Activated CD8-positive, alpha-beta memory T cell treated with anti-CD3 and anti-CD28 coated beads, Interleukin-2, amount 10 ng/mL, durations not matched to agents 7 days and 5 days (primary cell): Measurements from ENCODE around the gene ZSWIM8. TPM values are rescaled to one million over a fixed set of nuclear protein-coding genes. Genes with fewer than 3 reads are reported as not detected.

ENCODE experiments used
- ATAC-seq: fragments of 150-1000 bp; cut with Tn5 transposase; one replicate; pipeline ENCODE4 v1.10.0; 2021; ENCODE audit warnings: moderate library complexity
- CTCF ChIA-PET: fragments of 350-600 bp; sonication (Branson Sonifier 250); formaldehyde crosslinking; loops from one replicate; lab custom pipeline; 2021; ENCODE audit warnings: antibody characterized with exemption; lab: Charles Lee
- DNase-seq: peaks from one replicate; pipeline ENCODE4 v3.0.0-alpha.2; 2020
- H3K27ac Mint-ChIP-seq: one replicate; pipeline ENCODE4 v1.8.0; 2021; ENCODE audit warnings: mild to moderate bottlenecking, mixed read lengths
- H3K27me3 Mint-ChIP-seq: one replicate; pipeline ENCODE4 v1.8.0; 2021; ENCODE audit warnings: mixed read lengths
- H3K36me3 Mint-ChIP-seq: one replicate; pipeline ENCODE4 v1.8.0; 2021; ENCODE audit warnings: mild to moderate bottlenecking, mixed read lengths
- H3K4me1 Mint-ChIP-seq: one replicate; pipeline ENCODE4 v1.8.0; 2021; ENCODE audit warnings: mixed read lengths
- H3K4me3 Mint-ChIP-seq: one replicate; pipeline ENCODE4 v1.8.0; 2021; ENCODE audit warnings: mild to moderate bottlenecking, moderate library complexity, mixed read lengths
- H3K9me3 Mint-ChIP-seq: one replicate; pipeline ENCODE4 v1.8.0; 2022; ENCODE audit warnings: low read depth, mixed read lengths
- total RNA-seq, 2 experiments: library from RNA; stranded (reverse); gene quantifications; one replicate each; pipeline ENCODE4 v1.2.3, GENCODE V29; 2021

Gene ZSWIM8
- total RNA-seq, 2 experiments from 2014 or later = 73.6 to 83.7 TPM

DNA sequence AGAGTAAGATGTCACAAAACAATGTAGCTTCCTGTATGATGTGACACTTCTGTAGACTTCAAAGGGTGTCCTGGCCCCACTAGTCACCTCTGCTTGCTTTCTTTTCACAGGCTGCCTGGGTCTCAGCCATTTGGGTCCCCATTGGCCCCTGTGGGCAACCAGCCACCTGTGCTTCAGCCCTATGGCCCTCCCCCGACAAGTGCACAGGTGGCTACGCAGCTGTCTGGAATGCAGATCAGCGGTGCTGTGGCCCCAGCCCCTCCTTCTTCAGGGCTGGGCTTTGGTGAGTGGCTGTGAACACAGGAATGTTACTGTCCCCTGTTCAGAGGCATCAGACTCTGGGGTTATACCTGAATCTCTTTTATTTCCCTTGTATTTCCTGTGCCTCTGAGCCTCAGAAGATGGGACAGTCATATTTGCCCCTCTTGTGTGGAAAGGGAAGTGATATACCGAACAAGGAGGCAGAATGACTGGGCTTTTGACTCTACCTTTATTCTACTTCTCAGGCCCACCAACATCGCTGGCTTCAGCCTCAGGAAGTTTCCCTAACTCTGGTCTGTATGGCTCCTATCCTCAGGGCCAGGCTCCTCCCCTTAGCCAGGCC lies 25.8 kb upstream of the ZSWIM8 start:
- Mint-ChIP-seq H3K36me3 (peaks cover 57% of the 10 kb centered on the region), H3K27me3 (no peaks in the 10 kb centered on the region), H3K27ac (peak overlapping the region; percentile 84), H3K9me3 (no peaks in the 10 kb centered on the region), H3K4me3 (peak overlapping the region; percentile 26), H3K4me1 (peaks cover 71% of the 10 kb centered on the region)
- DNase-seq (peak; percentile 66), ATAC-seq (peak; percentile 73)
- CTCF ChIA-PET = interaction anchor here (1.0 to 4.8 kb wide), 4 partner anchors 8 to 115 kb away, joined by 6 to 28 read pairs (median 11); partner anchors contain the start of gene SEC24C

DNA sequence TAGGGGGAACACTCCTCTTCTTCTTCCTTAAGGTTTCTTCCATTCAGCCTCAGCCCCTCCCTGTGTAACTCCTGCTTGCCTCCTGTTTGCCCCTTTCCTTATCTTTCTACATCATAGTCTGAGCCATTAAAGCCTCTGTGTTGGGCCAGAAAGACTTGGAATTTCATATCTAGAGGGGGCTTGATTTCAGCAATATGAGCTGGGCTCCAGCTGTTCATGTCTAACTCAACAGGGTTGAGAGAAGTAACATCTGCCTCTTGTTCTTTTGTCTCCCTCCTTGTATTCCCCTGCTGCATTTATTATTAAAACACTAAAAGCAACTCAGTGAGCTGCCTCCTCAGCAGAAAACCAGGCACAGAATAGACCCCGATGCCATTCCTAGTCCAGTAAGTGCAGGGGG lies 23.6 kb upstream of the ZSWIM8 start:
- ATAC-seq (no peak), DNase-seq (no peak)
- Mint-ChIP-seq H3K4me3 (no peak overlapping the region), H3K27me3 (no peaks in the 10 kb centered on the region), H3K36me3 (peaks cover 68% of the 10 kb centered on the region), H3K9me3 (no peaks in the 10 kb centered on the region), H3K4me1 (peaks cover 66% of the 10 kb centered on the region), H3K27ac (no peak overlapping the region)
- CTCF ChIA-PET = interaction anchor here (1.4 to 2.8 kb wide), 2 partner anchors 11 to 17 kb away, joined by 6 to 12 read pairs; partner anchors contain the start of gene SEC24C

DNA sequence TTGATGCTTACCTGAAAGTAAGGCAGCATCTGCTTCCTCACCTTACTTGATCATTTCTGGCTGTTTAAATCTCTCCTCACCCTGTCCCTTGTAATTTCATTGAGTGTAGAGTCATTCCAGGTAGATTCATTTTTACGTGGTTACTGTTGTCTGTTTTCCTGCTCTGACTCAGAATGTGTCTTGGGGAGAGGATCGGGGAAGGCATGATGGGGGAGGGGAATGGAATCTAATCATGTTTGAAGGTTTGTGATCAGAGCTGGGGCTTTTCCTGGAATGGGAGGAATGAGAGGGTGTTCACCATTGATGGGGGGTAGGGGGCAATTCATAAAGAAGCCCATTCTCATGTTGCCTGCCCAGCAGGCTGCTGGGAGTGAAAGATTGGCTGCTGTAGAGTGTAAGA lies 22.5 kb upstream of the ZSWIM8 start:
- peak overlapping the region; percentile 71 for H3K27ac Mint-ChIP-seq
- H3K9me3 Mint-ChIP-seq = no peaks in the 10 kb centered on the region
- CTCF ChIA-PET = interaction anchor here (1.4 to 2.8 kb wide), 2 partner anchors 10 to 18 kb away, joined by 6 to 12 read pairs; partner anchors contain the start of gene SEC24C
- peaks cover 68% of the 10 kb centered on the region for H3K36me3 Mint-ChIP-seq
- H3K4me1 Mint-ChIP-seq = peaks cover 60% of the 10 kb centered on the region
- H3K4me3 Mint-ChIP-seq = no peak overlapping the region
- DNase-seq = no peak
- H3K27me3 Mint-ChIP-seq = no peaks in the 10 kb centered on the region
- ATAC-seq = peak; percentile 25

DNA sequence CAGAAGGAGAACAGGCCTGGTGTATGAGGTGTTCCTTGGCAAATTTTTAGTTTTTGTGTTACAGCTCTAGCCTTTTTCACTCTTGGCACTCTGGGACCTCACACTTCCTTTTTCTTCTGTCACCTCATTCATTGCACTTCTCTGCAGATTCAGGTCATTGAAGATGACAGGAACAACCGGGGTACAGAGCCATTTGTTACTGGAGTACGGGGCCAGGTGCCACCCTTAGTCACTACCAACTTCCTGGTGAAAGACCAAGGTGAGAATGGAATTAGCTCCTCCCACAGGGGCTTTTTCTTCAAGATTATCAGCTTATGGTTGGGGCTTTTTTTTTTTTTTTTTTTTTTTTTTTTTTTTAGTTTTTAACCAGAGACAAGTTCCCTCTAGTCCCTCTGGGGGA lies 22.1 kb upstream of the ZSWIM8 start:
- Mint-ChIP-seq H3K27me3 (no peaks in the 10 kb centered on the region), H3K4me3 (no peak overlapping the region), H3K27ac (peak overlapping the region; percentile 71), H3K4me1 (peaks cover 56% of the 10 kb centered on the region), H3K9me3 (no peaks in the 10 kb centered on the region), H3K36me3 (peaks cover 68% of the 10 kb centered on the region)
- DNase-seq = no peak
- ATAC-seq = no peak
- CTCF ChIA-PET = interaction anchor here (1.3 to 2.8 kb wide), 2 partner anchors 10 to 20 kb away, joined by 3 to 12 read pairs; a partner anchor contains a TSS

DNA sequence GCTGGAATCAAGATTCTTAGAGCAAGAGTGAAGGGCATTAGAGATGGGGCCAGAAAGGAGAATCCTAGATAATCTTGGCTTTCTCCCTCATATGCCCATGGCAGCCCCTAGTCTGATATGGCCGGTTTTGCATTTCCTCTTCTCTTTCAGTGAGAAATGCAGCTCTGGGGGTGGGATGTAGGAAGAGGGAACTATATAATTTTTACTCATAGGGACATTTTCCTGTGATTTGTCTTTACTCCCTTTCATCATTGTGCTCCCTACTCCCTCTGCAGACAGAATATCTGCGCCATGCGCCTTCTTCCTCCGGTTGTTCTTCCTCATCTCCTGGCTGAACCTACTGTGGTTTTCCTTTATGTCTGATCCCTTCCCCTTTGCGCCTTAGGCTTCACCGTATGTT lies 20.3 kb upstream of the ZSWIM8 start:
- Mint-ChIP-seq H3K27ac (no peak overlapping the region), H3K9me3 (no peaks in the 10 kb centered on the region), H3K4me3 (no peak overlapping the region), H3K4me1 (peaks cover 47% of the 10 kb centered on the region), H3K27me3 (no peaks in the 10 kb centered on the region), H3K36me3 (peaks cover 74% of the 10 kb centered on the region)
- DNase-seq (no peak), ATAC-seq (no peak)
- CTCF ChIA-PET = interaction anchor here (2.1 kb wide), 1 partner anchor 21 kb away, joined by 4 read pairs; the partner anchor contains the start of gene ZSWIM8

DNA sequence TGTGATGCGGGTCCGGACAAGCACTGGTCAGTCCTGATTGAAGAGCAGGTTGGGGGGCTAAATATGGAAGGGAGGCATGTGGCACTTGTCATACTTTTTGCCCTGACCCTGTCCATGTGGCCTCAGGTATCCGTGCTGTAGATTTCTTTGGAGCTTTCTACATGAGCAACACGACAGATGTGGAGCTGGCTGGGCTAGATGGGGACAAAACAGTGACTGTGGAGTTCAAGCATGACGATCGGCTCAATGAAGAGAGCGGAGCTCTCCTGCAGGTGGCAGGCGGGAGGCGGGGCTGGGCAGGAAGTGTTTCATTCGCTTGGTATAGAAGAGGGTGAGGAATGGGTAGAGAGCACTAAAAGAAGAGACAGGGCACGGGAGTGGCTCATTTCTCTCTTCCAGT lies 16.5 kb upstream of the ZSWIM8 start:
- Mint-ChIP-seq H3K4me3 (no peak overlapping the region), H3K27me3 (no peaks in the 10 kb centered on the region), H3K4me1 (peaks cover 27% of the 10 kb centered on the region), H3K27ac (peak overlapping the region; percentile 77), H3K36me3 (peaks cover 70% of the 10 kb centered on the region), H3K9me3 (no peaks in the 10 kb centered on the region)
- CTCF ChIA-PET = interaction anchor here (0.8 to 2.9 kb wide), 5 partner anchors 10 to 144 kb away, joined by 3 to 15 read pairs (median 3); no protein-coding TSS in a partner anchor
- DNase-seq (peak; percentile 68), ATAC-seq (no peak)

DNA sequence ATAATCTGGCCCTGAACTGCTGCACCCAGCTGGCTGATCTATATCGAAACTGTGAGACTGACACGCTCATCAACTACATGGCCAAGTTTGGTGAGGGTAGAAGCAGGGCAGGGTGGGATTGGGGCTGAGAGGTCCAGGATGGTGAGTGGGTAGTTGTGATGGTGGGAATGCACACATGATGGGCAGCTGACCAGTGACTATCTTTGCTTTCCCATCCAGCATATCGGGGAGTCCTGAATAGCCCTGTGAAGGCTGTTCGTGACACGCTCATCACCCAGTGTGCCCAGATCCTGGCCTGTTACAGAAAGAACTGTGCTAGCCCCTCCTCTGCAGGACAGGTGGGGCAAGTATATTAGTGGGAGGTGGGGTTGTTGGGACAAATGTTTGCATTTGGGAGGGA lies 16.0 kb upstream of the ZSWIM8 start:
- ATAC-seq = no peak
- H3K9me3 Mint-ChIP-seq = no peaks in the 10 kb centered on the region
- H3K4me1 Mint-ChIP-seq = peaks cover 28% of the 10 kb centered on the region
- CTCF ChIA-PET = interaction anchor here (1.2 to 2.9 kb wide), 6 partner anchors 10 to 144 kb away, joined by 3 to 15 read pairs (median 4); no protein-coding TSS in a partner anchor
- H3K4me3 Mint-ChIP-seq = no peak overlapping the region
- H3K36me3 Mint-ChIP-seq = peaks cover 71% of the 10 kb centered on the region
- H3K27me3 Mint-ChIP-seq = no peaks in the 10 kb centered on the region
- no peak overlapping the region for H3K27ac Mint-ChIP-seq
- DNase-seq = no peak

DNA sequence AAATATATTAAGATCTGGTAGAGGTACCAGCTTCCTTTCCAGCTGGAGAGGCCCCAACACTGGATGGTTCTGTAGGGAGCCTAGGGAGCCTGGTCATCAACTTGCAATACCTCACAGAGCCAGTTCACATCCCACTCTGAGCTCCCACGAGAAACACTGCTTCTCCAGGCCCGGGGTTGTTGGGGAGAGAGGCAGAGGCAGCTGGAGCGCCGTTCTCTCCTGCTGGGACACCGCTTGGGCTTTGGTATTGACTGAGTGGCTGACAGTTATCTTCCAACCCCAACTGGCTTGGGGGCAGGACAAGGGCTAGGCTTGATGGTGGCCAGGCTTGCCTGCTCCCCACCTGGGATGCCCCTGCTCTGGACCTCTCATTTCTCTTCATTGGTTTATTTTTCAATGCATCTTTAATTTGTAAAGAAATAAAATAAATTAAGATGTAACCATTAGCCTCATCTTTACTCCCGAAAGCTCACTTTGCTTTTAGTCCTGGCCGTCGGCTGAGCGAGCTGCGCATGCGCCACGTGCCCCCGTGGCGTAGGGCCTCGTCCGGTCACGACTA lies 13.6 kb upstream of the ZSWIM8 start:
- H3K9me3 Mint-ChIP-seq = no peaks in the 10 kb centered on the region
- peaks cover 67% of the 10 kb centered on the region for H3K36me3 Mint-ChIP-seq
- peak overlapping the region; percentile 92 for H3K27ac Mint-ChIP-seq
- peaks cover 40% of the 10 kb centered on the region for H3K4me1 Mint-ChIP-seq
- peak; percentile 87 for DNase-seq
- no peaks in the 10 kb centered on the region for H3K27me3 Mint-ChIP-seq
- peak; percentile 9 for ATAC-seq
- H3K4me3 Mint-ChIP-seq = peak overlapping the region; percentile 94
- CTCF ChIA-PET = interaction anchor here (0.8 to 5.1 kb wide), 12 partner anchors 10 to 127 kb away, joined by 3 to 39 read pairs (median 4); partner anchors contain the start of genes CHCHD1 and SEC24C

DNA sequence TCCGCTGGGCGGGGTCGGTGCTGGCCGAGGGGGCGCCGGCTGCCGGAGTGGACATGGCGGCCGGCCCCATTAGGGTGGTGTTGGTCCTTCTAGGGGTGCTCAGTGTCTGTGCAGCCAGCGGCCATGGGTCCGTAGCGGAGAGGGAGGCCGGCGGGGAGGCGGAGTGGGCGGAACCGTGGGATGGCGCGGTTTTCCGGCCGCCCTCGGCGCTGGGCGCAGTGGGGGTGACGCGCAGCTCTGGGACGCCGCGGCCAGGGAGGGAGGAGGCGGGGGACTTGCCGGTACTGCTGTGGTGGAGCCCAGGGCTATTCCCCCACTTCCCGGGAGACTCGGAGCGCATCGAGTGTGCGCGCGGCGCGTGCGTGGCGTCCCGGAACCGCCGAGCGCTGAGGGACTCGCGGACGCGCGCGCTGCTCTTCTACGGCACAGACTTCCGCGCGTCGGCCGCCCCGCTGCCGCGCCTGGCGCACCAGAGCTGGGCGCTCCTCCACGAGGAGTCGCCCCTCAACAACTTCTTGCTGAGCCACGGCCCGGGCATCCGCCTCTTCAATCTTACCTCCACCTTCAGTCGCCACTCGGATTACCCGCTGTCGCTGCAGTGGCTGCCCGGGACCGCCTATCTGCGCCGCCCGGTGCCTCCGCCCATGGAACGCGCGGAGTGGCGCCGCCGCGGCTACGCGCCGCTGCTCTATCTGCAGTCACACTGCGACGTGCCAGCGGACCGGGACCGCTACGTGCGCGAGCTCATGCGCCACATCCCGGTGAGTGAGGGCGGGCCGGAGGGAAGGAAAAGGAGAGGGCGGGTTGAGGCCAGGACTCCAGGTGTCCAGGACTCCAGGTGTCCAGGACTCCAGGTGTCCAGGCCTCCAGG lies 12.9 kb upstream of the ZSWIM8 start:
- Mint-ChIP-seq H3K4me3 (peak overlapping the region; percentile 94), H3K9me3 (no peaks in the 10 kb centered on the region), H3K36me3 (peaks cover 70% of the 10 kb centered on the region), H3K27ac (peak overlapping the region; percentile 92), H3K27me3 (no peaks in the 10 kb centered on the region), H3K4me1 (peaks cover 46% of the 10 kb centered on the region)
- CTCF ChIA-PET = interaction anchor here (0.8 to 5.1 kb wide), 15 partner anchors 10 to 184 kb away, joined by 3 to 39 read pairs (median 3); partner anchors contain the start of genes CHCHD1 and SEC24C
- ATAC-seq (peak; percentile 74), DNase-seq (peak; percentile 89)

DNA sequence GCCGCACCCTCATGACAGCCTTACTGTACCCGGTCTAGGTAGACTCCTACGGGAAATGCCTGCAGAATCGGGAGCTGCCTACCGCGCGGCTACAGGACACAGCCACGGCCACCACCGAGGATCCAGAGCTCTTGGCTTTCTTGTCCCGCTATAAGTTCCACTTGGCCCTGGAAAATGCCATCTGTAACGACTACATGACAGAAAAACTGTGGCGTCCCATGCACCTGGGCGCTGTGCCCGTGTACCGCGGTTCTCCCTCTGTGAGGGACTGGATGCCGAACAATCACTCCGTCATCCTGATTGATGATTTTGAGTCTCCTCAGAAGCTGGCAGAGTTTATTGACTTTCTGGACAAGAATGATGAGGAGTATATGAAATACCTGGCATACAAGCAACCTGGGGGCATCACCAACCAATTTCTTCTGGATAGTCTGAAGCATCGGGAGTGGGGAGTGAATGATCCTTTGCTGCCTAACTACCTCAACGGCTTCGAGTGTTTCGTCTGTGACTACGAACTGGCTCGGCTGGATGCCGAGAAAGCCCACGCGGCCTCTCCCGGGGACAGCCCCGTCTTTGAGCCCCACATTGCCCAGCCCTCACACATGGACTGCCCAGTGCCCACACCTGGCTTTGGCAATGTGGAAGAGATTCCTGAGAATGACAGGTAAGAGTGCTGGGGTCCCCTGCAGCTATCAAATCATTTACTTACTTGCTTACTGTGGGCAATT lies 12.1 kb upstream of the ZSWIM8 start:
- Mint-ChIP-seq H3K27me3 (no peaks in the 10 kb centered on the region), H3K4me1 (peaks cover 44% of the 10 kb centered on the region), H3K9me3 (no peaks in the 10 kb centered on the region), H3K36me3 (peaks cover 67% of the 10 kb centered on the region), H3K27ac (peak overlapping the region; percentile 92), H3K4me3 (peak overlapping the region; percentile 94)
- DNase-seq (no peak), ATAC-seq (peak; percentile 3)
- CTCF ChIA-PET = interaction anchor here (0.8 to 5.1 kb wide), 12 partner anchors 9 to 183 kb away, joined by 3 to 39 read pairs (median 4); partner anchors contain the start of genes CHCHD1 and SEC24C

DNA sequence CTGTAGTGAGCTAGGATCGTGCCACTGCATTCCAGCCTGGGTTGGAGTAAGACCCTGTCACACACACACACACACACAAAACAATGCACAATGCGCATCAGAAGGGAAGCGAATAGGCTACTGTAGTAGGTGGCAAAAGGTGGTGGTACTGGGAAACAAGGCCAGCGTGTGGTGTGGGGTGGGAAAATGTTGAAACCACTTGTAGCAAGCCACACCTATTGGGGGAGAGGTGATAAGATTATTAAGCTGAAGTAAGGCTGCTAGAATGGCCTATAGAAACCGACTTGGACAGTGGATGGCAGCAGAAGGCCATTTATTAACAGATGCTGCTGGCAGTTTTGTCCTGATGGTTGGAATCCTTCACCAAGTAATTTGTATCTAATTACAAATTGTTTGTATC lies 10.8 kb upstream of the ZSWIM8 start:
- DNase-seq (peak; percentile 61), ATAC-seq (no peak)
- CTCF ChIA-PET = interaction anchor here (1.2 to 5.1 kb wide), 4 partner anchors 8 to 105 kb away, joined by 4 to 39 read pairs (median 8); partner anchors contain the start of genes CHCHD1 and ZSWIM8
- peaks cover 62% of the 10 kb centered on the region for H3K36me3 Mint-ChIP-seq
- peak overlapping the region; percentile 94 for H3K4me3 Mint-ChIP-seq
- H3K27ac Mint-ChIP-seq = peak overlapping the region; percentile 50
- H3K27me3 Mint-ChIP-seq = no peaks in the 10 kb centered on the region
- H3K4me1 Mint-ChIP-seq = peaks cover 39% of the 10 kb centered on the region
- no peaks in the 10 kb centered on the region for H3K9me3 Mint-ChIP-seq

DNA sequence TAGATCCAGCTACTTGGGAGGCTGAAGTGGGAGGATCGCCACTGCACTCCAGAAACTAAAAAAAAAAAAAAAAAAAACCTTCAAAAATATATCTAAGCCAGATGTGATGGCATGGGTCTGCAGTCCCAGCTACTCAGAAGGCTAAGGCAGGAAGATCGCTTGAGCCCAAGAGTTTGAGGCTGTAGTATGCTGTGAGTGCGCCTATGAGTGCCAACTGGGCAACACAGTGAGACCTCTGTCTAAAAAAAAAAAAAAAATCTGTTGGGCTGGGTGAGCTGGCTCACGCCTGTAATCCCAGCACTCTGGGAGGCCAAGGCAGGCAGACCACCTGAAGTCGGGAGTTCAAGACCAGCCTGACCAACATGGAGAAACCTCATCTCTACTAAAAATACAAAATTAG lies 6.4 kb upstream of the ZSWIM8 start:
- peaks cover 51% of the 10 kb centered on the region for H3K4me1 Mint-ChIP-seq
- no peak overlapping the region for H3K27ac Mint-ChIP-seq
- H3K36me3 Mint-ChIP-seq = peaks cover 36% of the 10 kb centered on the region
- ATAC-seq = no peak
- DNase-seq = no peak
- H3K27me3 Mint-ChIP-seq = no peaks in the 10 kb centered on the region
- no peaks in the 10 kb centered on the region for H3K9me3 Mint-ChIP-seq
- no peak overlapping the region for H3K4me3 Mint-ChIP-seq
- CTCF ChIA-PET = interaction anchor here (1.1 to 2.9 kb wide), 4 partner anchors 9 to 214 kb away, joined by 3 to 10 read pairs (median 6); no protein-coding TSS in a partner anchor
